Measurements from ENCODE around the gene ATP6V1B1. TPM values are rescaled to one million over a fixed set of nuclear protein-coding genes. Genes with fewer than 3 reads are reported as not detected.

ATP6V1B1 gene
- total and polyA plus RNA-seq, 2 of the 13 experiments (the other 11 are each of a cell fraction or from before 2014, with no cell fraction given) = 0.58 to 1.6 TPM

DNA sequence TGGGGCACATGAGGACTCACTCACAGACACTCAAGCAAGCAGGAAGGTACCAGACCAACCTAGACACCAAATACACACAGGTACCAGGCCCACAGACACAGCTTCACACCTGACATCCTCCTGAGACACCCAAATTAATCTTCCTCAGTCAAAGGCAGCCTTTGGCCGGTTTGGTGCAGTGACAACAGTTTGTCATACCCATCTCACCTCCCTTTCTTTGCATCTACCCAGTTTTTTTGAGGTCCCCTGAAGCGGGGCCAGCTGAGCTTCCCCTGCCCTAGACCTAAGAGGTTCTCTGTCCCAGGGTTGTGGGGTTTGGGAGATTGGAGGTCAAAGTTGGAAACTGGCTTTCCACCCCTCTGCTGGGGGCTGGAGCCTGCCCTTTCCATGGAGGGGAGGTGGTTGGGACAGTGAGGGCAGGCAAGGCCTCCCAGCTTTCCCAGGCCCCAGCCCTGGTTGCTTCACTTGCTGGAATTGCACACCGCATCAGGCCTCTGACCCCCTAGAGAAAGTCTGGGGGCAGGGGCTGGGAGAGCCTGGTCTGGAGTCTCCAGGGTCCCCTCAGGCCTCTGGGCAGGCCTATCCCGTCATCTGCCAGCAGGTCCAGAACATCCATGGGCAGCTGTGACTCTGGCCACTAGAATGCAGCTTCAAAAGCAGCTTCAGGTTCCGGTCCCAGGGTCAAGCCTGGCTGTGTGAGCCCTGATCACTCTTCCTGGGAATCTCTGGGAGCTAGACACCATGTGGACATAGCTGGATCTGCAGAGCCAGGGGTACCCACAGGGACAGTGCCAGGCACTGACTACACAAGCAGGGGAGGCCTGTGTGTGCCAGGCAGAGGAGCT lies 71.5 kb downstream of the ATP6V1B1 start (continued):
- TF ChIP-seq KDM3A (CRISPR knock-in tag; IDR thresholded peaks at IDR 0.05; ENCODE audit: low read depth) = no peak
- TF ChIP-seq, protein P1, sequence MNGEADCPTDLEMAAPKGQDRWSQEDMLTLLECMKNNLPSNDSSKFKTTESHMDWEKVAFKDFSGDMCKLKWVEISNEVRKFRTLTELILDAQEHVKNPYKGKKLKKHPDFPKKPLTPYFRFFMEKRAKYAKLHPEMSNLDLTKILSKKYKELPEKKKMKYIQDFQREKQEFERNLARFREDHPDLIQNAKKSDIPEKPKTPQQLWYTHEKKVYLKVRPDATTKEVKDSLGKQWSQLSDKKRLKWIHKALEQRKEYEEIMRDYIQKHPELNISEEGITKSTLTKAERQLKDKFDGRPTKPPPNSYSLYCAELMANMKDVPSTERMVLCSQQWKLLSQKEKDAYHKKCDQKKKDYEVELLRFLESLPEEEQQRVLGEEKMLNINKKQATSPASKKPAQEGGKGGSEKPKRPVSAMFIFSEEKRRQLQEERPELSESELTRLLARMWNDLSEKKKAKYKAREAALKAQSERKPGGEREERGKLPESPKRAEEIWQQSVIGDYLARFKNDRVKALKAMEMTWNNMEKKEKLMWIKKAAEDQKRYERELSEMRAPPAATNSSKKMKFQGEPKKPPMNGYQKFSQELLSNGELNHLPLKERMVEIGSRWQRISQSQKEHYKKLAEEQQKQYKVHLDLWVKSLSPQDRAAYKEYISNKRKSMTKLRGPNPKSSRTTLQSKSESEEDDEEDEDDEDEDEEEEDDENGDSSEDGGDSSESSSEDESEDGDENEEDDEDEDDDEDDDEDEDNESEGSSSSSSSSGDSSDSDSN (CRISPR knock-in tag; IDR thresholded peaks at IDR 0.05) = peak; percentile 35; the same call in 1 of the 2 replicates
- TF ChIP-seq HMGA1 (CRISPR knock-in tag; conservative IDR thresholded peaks at IDR 0.05) = no peak
- TF ChIP-seq SALL1 (CRISPR knock-in tag; IDR thresholded peaks at IDR 0.05) = peak; percentile 61
- TF ChIP-seq BCL6 (CRISPR knock-in tag; IDR thresholded peaks at IDR 0.05) = no peak
- TF ChIP-seq SOX6 (IDR thresholded peaks at IDR 0.05) = no peak
- 0 out of 2 replicates have a peak, but pooled peaks have one; percentile 24 for TF ChIP-seq SOX6 (CRISPR knock-in tag; IDR thresholded peaks at IDR 0.05)
- TF ChIP-seq ZNF788 (CRISPR knock-in tag; IDR thresholded peaks at IDR 0.05; ENCODE audit: borderline replicate concordance) = peak; percentile 67; the same call in 1 of the 2 replicates
- no peak for TF ChIP-seq ZNF652 (CRISPR knock-in tag; IDR thresholded peaks at IDR 0.05; ENCODE audit: borderline replicate concordance, low read depth)
- no peak for TF ChIP-seq GABPA (IDR thresholded peaks at IDR 0.05; ENCODE audit: low read depth, low read length)
- TF ChIP-seq GABPA (CRISPR knock-in tag; IDR thresholded peaks at IDR 0.05; ENCODE audit: low read depth) = peak; percentile 42; the same call in 1 of the 2 replicates
- no peak for TF ChIP-seq GATAD2A (CRISPR knock-in tag; IDR thresholded peaks at IDR 0.05)
- no peak for TF ChIP-seq SSRP1 (CRISPR knock-in tag; IDR thresholded peaks at IDR 0.05)
- TF ChIP-seq ZFX (CRISPR knock-in tag; IDR thresholded peaks at IDR 0.05; ENCODE audit: low read depth) = peak; percentile 66; the same call in 1 of the 2 replicates
- TF ChIP-seq PAWR (CRISPR knock-in tag; IDR thresholded peaks at IDR 0.05; ENCODE audit: borderline replicate concordance) = no peak
- no peak for TF ChIP-seq GZF1 (CRISPR knock-in tag; IDR thresholded peaks at IDR 0.05)
- no peak for TF ChIP-seq NR2C2 (CRISPR knock-in tag; IDR thresholded peaks at IDR 0.05; ENCODE audit: borderline replicate concordance)
- TF ChIP-seq HHEX (CRISPR knock-in tag; IDR thresholded peaks at IDR 0.05) = no peak
- TF ChIP-seq ZNF883 (CRISPR knock-in tag; IDR thresholded peaks at IDR 0.05; ENCODE audit: not compliant biosample characterization) = no peak
- no peak for TF ChIP-seq ZFP62 (CRISPR knock-in tag; IDR thresholded peaks at IDR 0.05)
- TF ChIP-seq ZNF33A (CRISPR knock-in tag; IDR thresholded peaks at IDR 0.05; ENCODE audit: borderline replicate concordance) = no peak
- no peak for TF ChIP-seq PHF8 (CRISPR knock-in tag; IDR thresholded peaks at IDR 0.05)
- TF ChIP-seq, protein P2, sequence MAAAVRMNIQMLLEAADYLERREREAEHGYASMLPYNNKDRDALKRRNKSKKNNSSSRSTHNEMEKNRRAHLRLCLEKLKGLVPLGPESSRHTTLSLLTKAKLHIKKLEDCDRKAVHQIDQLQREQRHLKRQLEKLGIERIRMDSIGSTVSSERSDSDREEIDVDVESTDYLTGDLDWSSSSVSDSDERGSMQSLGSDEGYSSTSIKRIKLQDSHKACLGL (CRISPR knock-in tag; IDR thresholded peaks at IDR 0.05) = no peak
- no peak for TF ChIP-seq ZFP37 (CRISPR knock-in tag; IDR thresholded peaks at IDR 0.05; ENCODE audit: borderline replicate concordance)
- no peak for TF ChIP-seq CENPT (CRISPR knock-in tag; IDR thresholded peaks at IDR 0.05; ENCODE audit: low read depth)

All from HepG2 (cell line).